ENCODE results near the gene TRMT2A. TPM values are rescaled to one million over a fixed set of nuclear protein-coding genes. Genes with fewer than 3 reads are reported as not detected.

Gene TRMT2A
- total RNA-seq, 4 donors from 2014 or later: 16.9 to 38.0 (median 28.2) TPM

DNA sequence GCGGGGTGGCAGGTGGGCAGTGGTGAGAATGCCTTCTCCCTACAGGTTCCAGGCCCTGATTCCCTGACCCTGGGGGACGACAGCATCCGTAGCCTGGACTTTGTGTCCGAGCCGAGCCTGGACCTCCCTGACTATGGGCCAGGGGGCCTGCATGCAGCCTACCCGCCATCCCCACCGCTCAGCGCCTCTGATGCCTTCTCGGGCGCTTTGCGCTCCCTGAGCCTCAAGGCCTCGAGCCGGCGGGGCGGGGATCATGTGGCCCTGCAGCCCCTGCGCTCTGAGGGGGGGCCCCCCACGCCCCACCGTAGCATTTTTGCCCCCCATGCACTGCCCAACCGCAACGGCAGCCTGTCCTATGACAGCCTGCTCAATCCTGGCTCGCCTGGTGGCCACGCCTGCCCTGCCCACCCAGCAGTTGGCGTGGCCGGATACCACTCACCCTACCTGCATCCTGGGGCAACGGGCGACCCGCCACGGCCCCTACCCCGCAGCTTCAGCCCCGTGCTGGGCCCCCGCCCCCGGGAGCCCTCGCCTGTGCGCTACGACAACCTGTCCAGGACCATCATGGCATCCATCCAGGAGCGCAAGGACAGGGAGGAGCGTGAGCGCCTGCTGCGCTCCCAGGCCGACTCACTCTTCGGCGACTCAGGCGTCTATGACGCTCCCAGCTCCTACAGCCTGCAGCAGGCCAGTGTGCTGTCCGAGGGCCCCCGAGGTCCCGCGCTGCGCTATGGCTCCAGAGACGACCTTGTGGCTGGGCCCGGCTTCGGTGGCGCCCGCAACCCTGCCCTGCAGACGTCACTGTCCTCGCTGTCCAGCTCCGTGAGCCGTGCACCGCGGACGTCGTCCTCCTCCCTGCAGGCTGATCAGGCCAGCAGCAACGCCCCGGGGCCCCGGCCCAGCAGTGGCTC, 25.9 kb upstream of the TRMT2A start:
- Histone ChIP-seq H3K27ac (no peak overlapping the region), H3K9me3 (no peaks in the 10 kb centered on the region), H3K27me3 (no peaks in the 10 kb centered on the region), H3K4me1 (peaks cover 4 to 6% of the 10 kb centered on the region in 2 donors), H3K4me3 (no peak overlapping the region), H3K36me3 (peaks cover 0 to 9% of the 10 kb centered on the region in 2 donors)
- intact Hi-C loops (cut with DNase I; ENCODE audit: low total_unique reads): no loop called here
- no peak for DNase-seq
- ATAC-seq: no peak
- TF ChIP-seq, protein P1, sequence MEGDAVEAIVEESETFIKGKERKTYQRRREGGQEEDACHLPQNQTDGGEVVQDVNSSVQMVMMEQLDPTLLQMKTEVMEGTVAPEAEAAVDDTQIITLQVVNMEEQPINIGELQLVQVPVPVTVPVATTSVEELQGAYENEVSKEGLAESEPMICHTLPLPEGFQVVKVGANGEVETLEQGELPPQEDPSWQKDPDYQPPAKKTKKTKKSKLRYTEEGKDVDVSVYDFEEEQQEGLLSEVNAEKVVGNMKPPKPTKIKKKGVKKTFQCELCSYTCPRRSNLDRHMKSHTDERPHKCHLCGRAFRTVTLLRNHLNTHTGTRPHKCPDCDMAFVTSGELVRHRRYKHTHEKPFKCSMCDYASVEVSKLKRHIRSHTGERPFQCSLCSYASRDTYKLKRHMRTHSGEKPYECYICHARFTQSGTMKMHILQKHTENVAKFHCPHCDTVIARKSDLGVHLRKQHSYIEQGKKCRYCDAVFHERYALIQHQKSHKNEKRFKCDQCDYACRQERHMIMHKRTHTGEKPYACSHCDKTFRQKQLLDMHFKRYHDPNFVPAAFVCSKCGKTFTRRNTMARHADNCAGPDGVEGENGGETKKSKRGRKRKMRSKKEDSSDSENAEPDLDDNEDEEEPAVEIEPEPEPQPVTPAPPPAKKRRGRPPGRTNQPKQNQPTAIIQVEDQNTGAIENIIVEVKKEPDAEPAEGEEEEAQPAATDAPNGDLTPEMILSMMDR (IDR thresholded peaks at IDR 0.05 in 4 of 5, conservative IDR thresholded peaks at IDR 0.05 in 1 of 5): no peak
- no peak for TF ChIP-seq POLR2A (IDR thresholded peaks at IDR 0.05)
- in situ Hi-C loops (cut with MboI; ENCODE audit: low sequenced_read_pairs in 4 of 4): no loop called here

DNA sequence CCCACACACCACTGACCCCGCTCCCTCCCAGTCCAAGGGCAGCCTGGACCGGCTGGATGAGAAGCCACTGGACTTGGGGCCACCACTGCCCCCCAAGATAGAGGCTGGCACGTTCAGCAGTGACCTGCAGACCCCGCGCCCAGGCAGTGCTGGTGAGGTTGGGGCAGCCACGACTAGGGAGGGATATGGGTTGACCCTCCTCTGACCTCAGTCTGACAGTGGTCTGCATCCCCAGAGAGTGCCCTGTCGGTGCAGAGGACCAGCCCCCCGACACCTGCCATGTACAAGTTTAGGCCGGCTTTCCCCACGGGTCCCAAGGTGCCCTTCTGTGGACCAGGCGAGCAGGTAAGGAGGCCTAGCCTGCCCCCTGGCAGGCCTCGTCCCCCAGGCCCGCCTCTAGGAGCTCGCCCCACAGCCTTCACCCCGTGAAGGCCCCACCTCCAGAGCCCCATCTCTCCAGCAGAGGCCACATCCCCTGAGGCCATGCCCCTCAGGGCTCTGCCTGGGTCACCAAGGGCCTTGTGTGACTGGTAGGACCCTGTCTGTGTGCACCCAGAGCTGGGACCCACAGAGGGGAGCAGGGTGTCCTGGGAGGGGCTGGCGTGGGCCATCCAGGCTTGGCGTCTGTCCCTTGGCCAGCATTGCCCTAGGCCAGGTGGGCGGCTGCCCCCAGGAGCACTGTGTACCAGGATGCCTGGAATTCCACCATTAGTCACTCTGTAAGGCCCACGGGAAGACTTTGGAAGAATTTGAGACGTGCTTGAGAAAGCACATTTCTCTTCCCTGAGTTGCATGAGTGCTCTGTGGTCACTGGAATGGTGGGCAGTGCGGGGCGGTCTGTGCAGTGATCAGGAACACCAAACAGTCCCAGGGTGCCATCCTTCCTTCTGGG, 24.4 kb upstream of the TRMT2A start:
- Histone ChIP-seq H3K9me3 (no peaks in the 10 kb centered on the region), H3K36me3 (peaks cover 0 to 9% of the 10 kb centered on the region in 2 donors), H3K4me1 (peaks cover 19 to 22% of the 10 kb centered on the region in 2 donors), H3K4me3 (no peak overlapping the region), H3K27ac (no peak overlapping the region), H3K27me3 (no peaks in the 10 kb centered on the region)
- intact Hi-C loops (cut with DNase I; ENCODE audit: low total_unique reads) (no loop called here), in situ Hi-C loops (cut with MboI; ENCODE audit: low sequenced_read_pairs in 4 of 4) (no loop called here)
- no peak for DNase-seq
- TF ChIP-seq, protein P1 (IDR thresholded peaks at IDR 0.05 in 4 of 5, conservative IDR thresholded peaks at IDR 0.05 in 1 of 5): no peak
- no peak for TF ChIP-seq POLR2A (IDR thresholded peaks at IDR 0.05)
- ATAC-seq: no peak

DNA sequence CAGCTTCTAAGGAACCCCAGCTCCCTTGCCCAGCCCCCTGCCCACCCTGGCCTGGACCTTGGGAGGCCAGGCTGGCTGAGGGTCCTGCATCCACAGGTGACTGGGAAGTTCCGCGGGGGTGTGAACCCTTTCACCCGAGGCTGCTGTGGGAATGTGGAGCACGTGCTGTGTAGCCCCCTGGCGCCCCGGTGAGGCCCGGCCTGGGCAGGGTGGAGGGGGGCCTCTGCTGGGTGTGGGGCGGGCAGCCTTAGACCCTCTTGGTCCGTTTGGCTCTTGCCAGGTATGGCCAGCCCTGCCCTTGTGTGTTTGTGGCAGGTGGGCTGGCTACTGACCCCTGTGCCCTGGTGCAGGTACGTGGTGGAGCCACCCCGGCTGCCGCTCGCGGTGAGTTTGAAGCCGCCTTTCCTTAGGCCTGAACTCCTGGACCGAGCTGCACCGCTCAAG, 23.5 kb upstream of the TRMT2A start:
- in situ Hi-C loops (cut with MboI; ENCODE audit: low sequenced_read_pairs in 4 of 4): no loop called here

DNA sequence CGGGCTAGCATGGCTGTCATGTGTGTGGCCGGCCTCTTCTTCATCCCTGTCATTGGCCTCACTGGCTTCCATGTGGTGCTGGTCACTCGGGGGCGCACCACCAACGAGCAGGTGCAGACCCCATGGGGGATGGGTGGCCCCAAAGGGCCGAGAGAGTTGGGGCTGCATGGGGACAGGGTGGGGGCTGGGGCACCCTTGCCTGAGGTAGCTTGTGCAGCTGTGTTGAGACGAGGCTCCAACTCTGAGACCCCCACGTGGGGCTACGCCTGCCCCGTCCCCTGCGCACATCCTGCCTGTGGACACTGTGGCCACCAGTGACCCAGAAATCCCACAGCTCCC, 23.1 kb upstream of the TRMT2A start:
- in situ Hi-C loops (cut with MboI; ENCODE audit: low sequenced_read_pairs in 4 of 4) (no loop called here), intact Hi-C loops (cut with DNase I; ENCODE audit: low total_unique reads) (no loop called here)
- no peak overlapping the region for H3K4me3 ChIP-seq
- H3K27ac ChIP-seq: no peak overlapping the region
- H3K27me3 ChIP-seq: no peaks in the 10 kb centered on the region
- peaks cover 0 to 9% of the 10 kb centered on the region in 2 donors for H3K36me3 ChIP-seq
- DNase-seq (no peak), ATAC-seq (no peak)
- H3K4me1 ChIP-seq: peaks cover 31 to 35% of the 10 kb centered on the region in 2 donors
- H3K9me3 ChIP-seq: no peaks in the 10 kb centered on the region
- TF ChIP-seq POLR2A (IDR thresholded peaks at IDR 0.05): no peak
- TF ChIP-seq, protein P1 (IDR thresholded peaks at IDR 0.05 in 4 of 5, conservative IDR thresholded peaks at IDR 0.05 in 1 of 5): no peak

More for the DNA sequence above, 23.5 kb upstream of the TRMT2A start:
- DNase-seq (no peak), ATAC-seq (no peak)
- peaks cover 27 to 30% of the 10 kb centered on the region in 2 donors for H3K4me1 ChIP-seq
- H3K9me3 ChIP-seq: no peaks in the 10 kb centered on the region
- no peaks in the 10 kb centered on the region for H3K27me3 ChIP-seq
- intact Hi-C loops (cut with DNase I; ENCODE audit: low total_unique reads): no loop called here
- H3K4me3 ChIP-seq: no peak overlapping the region
- TF ChIP-seq, protein P1 (IDR thresholded peaks at IDR 0.05 in 4 of 5, conservative IDR thresholded peaks at IDR 0.05 in 1 of 5): no peak
- no peak for TF ChIP-seq POLR2A (IDR thresholded peaks at IDR 0.05)
- peaks cover 0 to 9% of the 10 kb centered on the region in 2 donors for H3K36me3 ChIP-seq
- H3K27ac ChIP-seq: no peak overlapping the region
